ENCODE measurements around the gene TMCO4.
A peak's percentile ranks its signal among the peaks of the same experiment; 100 is the strongest.
"Not testable (repeated sequence)": the region's sequence is repeated elsewhere in the genome, so short reads cannot be mapped to it uniquely, and the experiment has no call there.

GRCh38 chr1:19639228-19639627 is 160.5 kb downstream of the TMCO4 start:
- peak; percentile 16; the same call in 1 of the 2 replicates for TF ChIP-seq CTCF (conservative IDR thresholded peaks at IDR 0.05; ENCODE audit: low read length)
- not testable (repeated sequence) for TF ChIP-seq EZH2phosphoT487 (IDR thresholded peaks at IDR 0.05; ENCODE audit: borderline replicate concordance)
